Measurements from ENCODE around the gene RNH1.

Gene RNH1

DNA sequence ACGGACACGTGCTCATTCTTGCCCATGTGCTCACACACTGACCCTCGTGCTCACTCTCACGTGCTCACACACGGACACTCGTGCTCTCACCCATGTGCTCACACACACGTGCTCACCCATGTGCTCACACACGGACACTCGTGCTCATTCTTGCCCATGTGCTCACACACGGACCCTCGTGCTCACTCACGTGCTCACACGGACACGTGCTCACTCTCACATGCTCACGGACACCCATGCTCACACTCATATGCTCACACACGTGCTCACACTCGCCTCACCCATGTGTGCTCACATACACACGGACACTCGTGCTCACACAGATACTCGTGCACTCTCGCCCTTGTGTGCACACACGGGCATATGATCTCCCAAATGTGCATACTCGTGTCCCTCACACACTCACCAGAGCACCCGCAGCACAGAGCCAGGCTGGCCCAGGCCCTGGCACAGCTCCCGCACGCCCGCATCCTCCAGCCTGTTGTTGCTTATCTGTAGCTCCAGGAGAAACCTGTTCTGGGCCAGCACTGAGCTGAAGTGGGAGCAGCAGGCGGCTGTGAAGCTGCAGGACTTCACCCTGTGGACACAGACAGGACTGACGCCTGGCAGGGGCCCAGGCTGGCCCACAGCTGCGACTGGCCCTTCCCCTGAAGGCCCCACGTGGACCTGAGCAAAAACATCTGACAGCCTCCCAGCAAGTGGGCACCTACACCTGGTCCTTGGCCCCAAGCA is 9.3 kb downstream of the RNH1 start:
- DNase-seq, result no peak

DNA sequence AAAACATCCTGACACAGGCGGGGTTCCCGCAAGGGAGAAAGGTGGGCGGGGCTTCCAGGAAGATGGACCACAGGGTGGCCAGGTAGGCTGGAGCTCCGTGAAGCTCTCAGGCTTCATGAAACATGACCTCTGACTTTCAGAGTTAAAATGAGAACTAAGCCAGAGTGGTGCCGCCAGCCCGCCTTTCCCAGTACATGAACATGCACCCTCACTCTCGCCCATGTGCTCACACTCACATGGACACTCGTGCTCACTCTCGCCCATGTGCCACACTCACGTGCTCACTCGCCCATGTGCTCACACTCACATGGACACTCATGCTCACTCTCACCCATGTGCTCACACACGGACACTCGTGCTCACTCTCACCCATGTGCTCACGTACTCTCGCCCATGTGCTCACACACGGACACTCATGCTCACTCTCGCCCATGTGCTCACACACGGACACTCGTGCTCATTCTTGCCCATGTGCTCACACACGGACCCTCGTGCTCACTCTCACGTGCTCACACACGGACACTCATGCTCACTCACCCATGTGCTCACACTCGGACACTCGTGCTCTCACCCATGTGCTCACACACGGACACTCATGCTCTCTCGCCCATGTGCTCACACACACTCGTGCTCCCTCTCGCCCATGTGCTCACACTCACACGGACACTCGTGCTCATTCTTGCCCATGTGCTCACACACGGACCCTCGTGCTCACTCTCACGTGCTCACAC is 10.0 kb downstream of the RNH1 start:
- DNase-seq, result no peak

DNA sequence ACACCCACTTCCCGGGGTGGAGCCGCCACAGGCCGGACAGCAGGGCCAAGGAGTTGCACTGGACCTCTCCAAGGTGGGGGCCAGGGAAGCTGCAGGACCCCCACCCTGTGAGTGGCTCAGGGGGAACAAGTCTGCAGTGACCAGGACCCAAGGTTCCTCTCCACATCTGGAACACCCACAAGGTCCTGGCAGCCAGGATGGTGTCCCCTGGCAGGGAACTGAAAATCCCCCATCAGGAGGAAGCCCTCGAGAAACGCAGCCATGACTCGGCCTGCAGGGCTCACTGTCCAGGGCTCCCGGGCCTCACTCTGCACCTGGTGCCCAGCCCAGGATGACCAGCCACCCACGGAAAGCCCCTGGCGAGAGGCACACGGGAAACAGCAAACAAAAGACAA is 11.5 kb downstream of the RNH1 start:
- no peak for DNase-seq

DNA sequence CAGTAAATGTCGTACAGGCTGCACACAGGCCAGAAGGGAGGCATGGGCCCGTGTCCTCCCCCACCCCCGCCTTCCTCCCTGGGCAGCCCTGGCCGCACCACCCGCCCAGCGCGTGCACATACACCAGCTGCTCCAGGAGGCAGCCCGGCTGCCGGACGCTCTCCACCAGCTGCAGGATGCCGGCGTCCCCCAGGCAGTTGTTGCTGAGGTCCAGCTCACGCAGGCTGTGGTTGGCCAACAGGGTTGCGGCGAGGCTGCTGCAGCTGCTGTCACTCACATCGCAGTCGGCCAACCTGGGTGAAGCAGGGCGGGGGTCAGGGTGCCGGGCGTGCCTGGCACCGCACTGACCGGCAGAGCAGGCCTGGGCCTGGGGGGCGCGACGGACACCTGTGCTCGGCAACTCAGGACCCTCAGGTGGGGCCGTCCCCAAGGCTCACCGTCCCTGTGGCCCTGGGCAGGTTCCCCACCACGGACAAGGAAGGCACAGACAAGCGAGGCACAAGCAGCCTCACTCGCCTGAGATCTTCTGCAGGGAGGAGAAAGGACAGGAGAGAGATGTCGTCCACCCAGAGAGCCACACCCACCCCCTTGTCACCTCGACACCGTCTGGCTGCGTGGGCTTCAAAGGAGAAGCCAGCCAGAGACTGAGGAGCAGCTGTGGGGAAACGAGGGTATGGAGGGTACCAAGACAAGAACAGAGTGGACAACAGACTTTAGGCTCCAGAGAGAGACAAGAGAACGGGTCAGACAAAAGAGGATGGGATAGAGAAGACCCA is 12.1 kb downstream of the RNH1 start:
- DNase-seq, result no peak

DNA sequence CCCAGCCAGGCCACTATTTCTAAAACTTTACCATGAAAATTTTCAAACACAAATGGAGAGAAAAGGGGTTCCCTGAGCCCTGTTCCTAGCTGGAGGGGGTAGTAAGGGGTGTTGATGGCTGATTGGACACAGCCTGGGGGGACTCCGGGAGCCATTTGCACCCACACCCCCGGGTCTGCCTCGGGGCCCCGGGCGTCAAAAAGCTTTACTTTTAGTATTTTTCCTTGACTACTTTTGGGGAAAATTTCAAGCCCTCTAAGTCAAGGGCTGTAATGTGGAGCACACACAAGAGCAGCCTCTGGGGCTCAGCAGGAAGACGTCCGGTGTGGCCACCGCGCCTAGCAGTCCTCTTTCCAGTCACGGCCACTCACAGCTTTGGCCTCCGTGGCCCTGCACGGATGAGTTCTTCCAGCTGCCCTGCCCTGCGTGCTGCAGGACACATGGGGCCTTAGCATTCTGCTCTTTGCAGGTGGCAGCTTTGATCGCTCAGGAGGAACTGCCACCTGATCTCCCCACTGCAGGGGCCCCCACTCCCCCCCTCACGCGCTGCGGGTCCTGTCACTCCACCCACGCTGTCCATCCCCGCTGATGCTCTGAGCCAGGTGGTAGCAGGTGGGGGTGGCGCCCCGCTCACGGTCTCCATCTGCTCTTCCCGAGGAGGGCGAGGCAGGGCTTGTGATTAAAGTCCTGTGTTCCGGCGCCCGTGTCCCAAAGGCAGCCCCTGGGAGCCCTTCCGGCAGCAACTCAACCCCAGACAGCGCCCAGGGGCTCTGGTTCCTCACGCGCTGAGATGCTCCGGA is 14.4 kb downstream of the RNH1 start:
- DNase-seq, result no peak

DNA sequence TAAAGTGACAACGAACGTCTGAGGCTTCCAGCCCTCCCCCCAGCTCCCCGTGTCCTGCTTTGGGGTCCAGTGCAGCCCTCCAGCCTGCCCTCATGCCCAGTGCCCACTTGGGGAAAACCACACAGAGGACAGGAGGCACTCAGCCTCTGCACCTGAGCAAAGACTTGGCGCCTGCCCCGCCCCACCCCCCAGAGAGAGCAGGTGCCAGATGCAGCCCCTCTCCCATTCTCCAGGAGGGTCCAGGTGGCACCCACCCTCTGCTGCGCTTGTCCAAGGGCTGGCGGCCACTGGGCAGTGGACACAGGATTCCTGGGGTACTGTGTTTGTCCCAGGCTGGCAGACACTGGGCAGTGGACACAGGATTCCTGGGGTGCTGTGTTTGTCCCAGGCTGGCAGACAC is 15.7 kb downstream of the RNH1 start:
- no peak for DNase-seq

DNA sequence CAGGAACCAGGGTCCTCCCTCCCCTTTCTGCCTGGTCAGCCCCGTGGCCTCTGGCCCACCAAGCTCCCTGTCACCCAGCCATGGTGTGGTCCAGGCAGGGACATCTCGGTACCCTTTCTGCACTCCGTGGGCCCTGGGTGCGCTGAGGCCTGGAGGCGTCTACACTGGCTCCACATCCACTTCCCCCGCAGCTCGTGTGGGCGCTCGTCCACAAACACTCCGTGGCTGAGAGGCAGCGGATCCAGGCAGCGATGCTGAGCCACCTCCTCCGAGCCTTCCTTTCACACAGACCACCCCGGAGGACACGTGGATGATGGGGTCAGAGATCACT is 16.1 kb downstream of the RNH1 start:
- DNase-seq, result no peak

DNA sequence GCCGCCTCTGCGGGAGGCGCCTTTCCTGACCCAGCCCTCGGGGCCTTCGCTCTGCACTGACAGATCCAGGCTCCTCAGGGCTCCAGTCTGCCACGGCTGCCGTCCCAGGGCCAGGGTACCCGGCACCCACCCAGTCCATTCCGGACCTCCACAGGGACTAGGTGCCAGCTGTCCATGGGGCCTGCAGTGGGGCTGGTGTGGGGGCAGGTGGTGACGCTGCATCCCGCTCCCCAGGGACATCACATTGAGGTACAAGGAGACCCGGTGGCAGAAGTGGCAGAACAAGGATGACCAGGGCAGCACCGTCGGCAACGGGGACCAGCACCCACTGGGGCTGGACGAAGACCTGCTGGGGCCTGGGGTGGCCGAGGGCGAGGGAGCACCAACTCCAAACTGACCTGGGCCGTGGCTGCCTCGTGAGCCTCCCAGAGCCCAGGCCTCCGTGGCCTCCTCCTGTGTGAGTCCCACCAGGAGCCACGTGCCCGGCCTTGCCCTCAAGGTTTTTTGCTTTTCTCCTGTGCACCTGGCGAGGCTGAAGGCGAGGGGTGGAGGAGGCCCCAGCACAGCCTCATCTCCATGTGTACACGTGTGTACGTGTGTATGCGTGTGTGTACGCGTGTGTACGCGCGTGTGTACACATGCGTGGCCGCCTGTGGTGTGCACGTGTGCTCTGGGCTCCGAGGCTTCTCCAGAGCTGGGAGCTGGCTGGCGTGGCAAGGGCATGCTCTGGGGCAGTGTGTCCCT is 16.7 kb downstream of the RNH1 start:
- no peak for DNase-seq

DNA sequence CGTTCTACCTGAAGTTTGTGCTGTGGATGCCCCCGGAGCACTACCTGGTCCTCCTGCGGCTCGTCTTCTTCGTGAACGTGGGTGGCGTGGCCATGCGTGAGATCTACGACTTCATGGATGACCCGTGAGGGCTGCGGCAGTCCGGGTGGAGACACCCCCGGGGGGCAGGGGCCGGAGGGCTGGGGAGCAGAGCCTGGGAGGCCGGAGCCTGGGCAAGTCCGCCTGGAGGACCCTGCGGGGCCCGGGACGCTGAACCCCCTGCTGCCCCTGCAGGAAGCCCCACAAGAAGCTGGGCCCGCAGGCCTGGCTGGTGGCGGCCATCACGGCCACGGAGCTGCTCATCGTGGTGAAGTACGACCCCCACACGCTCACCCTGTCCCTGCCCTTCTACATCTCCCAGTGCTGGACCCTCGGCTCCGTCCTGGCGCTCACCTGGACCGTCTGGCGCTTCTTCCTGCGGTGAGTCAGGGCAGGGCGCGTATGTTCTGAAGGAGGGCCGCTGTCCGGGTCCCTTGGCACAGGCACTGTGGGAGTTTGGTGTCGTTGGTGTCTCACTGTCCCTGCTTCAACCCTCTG is 17.3 kb downstream of the RNH1 start:
- DNase-seq, result no peak

DNA sequence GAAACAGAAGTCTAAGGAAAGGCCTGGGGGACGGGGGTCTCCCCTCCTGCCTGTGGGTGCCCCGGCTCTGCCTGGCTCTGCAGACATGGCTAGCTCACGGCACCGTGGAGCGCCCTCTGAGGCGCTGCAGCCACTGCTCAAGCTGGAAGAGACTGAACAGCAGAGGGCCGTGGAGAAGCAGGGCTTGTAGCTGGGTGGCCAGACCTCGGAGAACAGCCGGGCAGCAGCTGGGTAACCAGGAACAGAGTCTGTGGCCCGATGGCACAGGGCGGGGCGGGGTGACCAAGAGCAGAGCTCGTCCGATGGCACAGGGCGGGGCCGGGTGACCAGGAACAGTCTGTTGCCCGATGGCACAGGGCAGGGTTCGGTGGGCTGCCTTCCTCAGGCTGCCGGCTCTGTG is 18.1 kb downstream of the RNH1 start:
- DNase-seq, result no peak

DNA sequence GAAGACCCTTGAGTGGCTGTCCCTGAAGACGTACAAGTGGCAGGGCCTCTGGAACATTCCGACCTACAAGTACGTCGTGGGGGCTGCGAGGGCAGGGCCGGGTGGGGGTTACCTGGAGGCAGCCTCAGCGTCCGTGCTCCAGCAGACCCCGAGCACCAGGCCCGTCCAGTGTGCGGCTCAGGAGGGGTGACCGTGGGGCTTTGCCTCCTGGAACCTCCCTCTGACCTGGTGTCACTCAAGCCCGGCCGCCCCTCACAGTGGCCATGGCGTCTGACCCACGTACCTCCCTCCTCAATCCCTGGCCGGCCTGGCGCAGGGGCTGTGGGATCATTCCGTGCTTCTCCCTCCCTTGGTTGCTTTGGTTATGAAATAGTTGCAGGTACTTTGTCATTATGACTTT is 18.5 kb downstream of the RNH1 start:
- DNase-seq, result no peak

DNA sequence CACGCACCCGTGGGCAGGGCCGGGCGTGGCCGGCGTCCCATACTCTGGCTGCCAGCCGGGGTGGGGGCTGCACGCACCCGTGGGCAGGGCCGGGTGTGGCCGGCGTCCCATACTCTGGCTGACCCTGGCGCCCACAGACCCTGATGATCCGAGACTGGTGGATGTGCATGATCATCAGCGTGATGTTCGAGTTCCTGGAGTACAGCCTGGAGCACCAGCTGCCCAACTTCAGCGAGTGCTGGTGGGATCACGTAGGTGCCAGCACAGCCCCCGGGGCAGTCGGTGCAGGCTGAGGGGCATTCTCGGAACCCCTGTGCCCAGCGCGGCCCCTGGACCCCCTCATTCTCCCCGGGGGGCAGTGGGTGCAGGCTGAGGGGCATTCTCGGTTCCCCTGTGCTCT is 19.0 kb downstream of the RNH1 start:
- DNase-seq, result no peak

DNA sequence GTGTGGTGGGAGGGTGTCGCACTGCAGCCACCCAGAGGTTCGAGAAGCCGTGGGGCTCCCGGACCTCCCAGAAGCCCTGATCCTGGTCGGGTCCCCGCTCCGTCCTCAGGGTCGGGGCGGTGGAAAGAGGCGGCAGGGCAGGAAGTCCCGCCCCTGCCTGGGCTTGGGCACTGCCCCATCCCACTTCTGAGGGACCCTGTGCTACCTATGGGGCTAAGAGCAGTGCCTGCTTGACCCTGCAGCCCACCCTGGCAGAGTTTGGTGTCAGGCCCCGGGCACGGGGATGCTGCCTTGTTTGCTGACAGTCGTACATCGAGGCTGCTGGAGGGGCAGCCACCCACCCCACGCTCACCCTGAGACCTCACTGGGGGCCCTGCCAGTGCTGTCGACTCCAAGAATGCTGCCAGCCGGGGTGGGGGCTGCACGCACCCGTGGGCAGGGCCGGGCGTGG is 19.4 kb downstream of the RNH1 start:
- no peak for DNase-seq

DNA sequence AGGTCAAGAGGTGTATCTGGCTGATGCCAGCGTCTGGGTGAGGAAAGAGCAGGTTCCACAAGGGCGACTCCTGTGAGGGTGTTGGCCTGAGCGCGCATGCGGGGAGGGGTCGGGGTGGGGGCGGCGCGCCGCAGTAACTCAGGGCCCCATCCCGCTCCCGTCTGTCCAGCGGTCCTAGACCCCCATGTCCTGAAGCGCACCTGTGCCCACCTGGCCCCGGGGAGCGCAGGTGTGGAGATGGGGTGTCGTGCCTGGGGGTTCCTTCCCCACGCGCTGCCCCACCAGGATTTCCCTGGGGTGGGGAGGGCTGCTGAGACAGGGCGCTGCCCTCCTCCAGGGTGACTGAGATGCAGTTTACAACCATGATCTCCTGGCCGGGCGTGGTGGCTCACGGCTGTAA is 20.9 kb downstream of the RNH1 start:
- DNase-seq, result no peak

DNA sequence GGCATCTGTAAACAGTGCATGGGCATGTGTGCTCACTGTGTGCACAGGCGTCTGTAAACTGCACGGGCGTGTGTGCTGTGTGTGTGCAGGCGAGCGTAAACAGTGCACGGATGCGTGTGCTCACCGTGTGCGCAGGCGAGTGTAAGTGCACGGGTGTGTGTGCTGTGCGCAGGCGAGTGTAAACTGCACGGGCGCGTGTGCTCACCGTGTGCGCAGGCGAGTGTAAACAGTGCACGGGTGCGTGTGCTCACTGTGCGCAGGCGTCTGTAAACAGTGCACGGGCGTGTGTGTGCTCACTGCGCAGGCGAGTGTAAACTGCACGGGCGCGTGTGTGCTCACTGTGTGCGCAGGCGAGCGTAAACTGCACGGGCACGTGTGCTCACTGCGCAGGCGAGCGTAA is 22.4 kb downstream of the RNH1 start:
- DNase-seq, result no peak

DNA sequence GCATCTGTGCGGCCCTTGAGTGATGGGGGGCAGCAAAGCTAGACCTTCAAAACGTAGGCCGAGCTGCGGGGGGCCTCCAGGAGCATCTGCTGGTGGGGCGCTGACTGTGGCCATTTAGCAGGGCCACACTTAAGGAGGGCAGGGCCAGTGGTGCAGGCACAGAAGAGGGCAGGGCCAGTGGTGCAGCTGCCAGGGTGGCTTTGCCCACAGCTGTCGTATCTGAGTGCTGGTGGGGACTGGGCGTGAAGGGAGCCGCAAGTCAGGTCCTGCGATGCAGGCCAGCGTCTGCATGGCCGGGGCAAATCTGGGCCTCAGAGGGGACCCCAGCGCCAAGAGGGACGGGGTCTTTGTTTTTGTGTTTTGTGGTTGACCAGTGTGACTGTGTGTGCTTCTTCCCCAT is 27.7 kb downstream of the RNH1 start:
- no peak for DNase-seq

DNA sequence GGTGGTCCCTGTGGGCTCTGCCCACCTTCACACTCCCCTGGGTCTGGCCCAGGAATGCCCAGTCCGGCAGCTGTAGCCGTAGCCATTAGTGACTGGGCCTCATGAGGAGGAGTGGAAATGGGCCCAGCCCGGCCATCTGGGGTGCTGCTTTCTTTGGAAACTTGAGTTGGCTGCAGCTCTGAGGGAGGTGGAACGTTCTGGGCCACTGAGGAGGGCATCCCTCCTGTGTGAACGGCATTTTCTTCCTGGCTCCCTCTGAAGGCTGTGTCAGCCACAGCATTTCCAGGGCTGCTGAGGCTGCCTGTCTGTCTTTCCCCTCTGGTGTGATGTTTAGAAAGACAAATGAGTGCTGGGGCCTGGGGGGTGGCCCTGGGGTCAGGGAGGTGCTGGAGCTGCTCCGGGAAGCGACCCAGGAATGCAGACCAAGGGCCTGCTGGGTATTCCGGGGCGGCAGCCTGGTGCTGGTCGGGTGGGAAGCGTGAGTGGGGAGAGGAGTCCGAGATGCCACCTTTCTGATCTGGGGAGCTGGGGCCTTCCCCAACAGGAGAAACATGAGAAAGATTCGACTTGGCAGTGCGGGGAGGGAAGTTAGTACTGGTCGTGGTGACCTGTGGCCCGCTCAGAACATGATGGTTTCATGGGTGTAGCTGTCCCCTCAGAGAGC is 29.9 kb downstream of the RNH1 start:
- no peak for DNase-seq

DNA sequence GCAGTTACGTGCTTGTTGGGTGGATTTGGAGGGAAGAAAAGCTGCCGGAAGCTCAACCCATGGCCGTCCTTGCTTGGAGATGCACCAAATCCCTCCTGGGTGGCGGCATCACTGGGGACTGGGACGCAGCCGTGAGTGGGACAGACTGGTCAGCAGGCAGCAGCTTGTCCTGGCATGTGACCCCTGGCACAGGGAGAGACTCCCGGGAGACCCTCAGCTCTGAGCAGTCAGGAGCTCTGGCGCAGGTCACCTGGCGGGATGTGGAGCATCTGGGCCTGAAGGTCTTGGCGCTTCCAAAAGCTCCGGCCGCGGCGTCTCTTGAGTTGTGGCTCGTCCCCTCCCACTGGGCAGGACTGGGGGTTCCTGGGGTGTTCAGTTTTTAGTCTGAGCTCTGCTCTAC is 30.6 kb downstream of the RNH1 start:
- no peak for DNase-seq

DNA sequence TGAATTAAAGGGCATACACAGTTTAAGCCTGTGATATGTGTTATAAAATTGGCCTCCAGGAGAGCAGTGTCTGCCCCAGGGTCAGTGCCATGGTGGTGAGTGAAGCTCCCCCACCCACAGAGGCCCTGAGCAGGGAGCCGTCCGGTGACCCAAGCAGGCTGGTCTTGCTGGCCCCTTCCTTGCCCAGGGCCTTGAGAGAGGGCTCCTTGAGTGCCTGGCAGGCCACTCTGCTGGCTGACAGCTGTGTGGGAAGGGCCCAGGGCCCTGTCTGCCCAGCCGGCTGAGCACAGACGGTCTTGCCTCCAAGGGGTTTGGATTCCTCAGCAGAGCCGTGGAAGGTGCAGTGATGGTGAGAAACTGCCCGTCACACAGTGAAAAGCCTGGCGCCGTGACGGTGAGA is 31.1 kb downstream of the RNH1 start:
- DNase-seq, result no peak

DNA sequence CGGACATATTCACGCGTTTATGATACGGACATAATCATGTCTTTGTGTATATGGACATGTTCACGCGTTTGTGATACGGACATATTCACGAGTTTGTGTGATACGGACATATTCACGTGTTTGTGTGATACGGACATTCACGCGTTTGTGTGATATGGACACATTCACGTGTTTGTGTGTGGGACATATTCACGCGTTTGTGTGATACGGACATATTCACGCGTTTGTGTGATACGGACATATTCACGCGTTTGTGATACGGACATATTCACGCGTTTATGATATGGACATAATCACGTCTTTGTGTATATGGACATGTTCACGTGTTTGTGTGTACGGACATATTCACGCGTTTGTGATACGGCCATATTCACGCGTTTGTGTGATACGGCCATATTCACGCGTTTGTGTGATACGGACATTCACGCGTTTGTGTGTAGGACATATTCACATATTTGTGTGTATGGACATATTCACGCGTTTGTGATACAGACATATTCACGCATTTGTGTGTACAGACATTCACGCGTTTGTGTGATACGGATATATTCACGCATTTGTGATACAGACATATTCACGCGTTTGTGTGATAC is 32.0 kb downstream of the RNH1 start:
- no peak for DNase-seq

Measured in activated CD4-positive, CD25-positive, alpha-beta regulatory T cell treated with anti-CD3 and anti-CD28 coated beads, Interleukin-2, amount 50 U/mL, for 72 hours (primary cell).